A549 (cell line): ENCODE measurements around the gene PCNX2. TPM values are rescaled to one million over a fixed set of nuclear protein-coding genes. Genes with fewer than 3 reads are reported as not detected.
A peak's percentile ranks its signal among the peaks of the same experiment; 100 is the strongest.

Experiments
- ATAC-seq, 2 experiments: fragments of 200-7000 bp in 1 of 2; fragments of >200 bp in 1 of 2; cut with Nextera tagmentation in 1 of 2; cut with Tn5 transposase in 1 of 2; 3 replicates each; pipeline versions ENCODE4 v1.8.0 to v1.9.1; 2018 to 2020; ENCODE audit warnings: mild to moderate bottlenecking in 1 of 2, moderate library complexity in 1 of 2
- CTCF ChIA-PET: fragments of 300-600 bp; sonication (Branson Sonifier 250); formaldehyde crosslinking; extraction: SDS; loops from one replicate; lab custom pipeline; 2021; ENCODE audit warnings: antibody characterized with exemption, inconsistent platforms; lab: Yijun Ruan, JAX
- POLR2A ChIA-PET: fragments of 350-600 bp; formaldehyde crosslinking; extraction: SDS; loops from one replicate; lab custom pipeline; 2021; ENCODE audit warnings: antibody characterized with exemption, inconsistent platforms; lab: Yijun Ruan, JAX
- DNase-seq, 2 experiments: peaks; one replicate each; pipeline versions ENCODE4 v3.0.0 to v3.0.0-alpha.2; 2011 to 2016; ENCODE audit warnings: low read depth in 1 of 2, low spot score in 1 of 2
- FAIRE-seq: peaks from 2 replicates; lab custom pipeline; 2011; peaks lifted over from hg19 to GRCh38; lab: Jason Lieb, UNC
- H3K27ac ChIP-seq, 2 experiments: fragments of >200 bp; sonication (Bioruptor Twin); formaldehyde crosslinking; 3 replicates each; pipeline ENCODE4 v1.5.1; 2016 to 2017
- H3K4me1 ChIP-seq: fragments of >200 bp; sonication (Bioruptor Twin); formaldehyde crosslinking; 3 replicates; pipeline ENCODE4 v1.6.1; 2016
- H3K4me2 ChIP-seq: fragments of >200 bp; sonication (Bioruptor Twin); formaldehyde crosslinking; 3 replicates; pipeline ENCODE4 v1.6.1; 2016
- H3K4me3 ChIP-seq: fragments of >200 bp; sonication (Bioruptor Twin); formaldehyde crosslinking; 3 replicates; pipeline ENCODE4 v1.5.1; 2016
- H3K9me3 ChIP-seq: fragments of >200 bp; sonication (Bioruptor Twin); formaldehyde crosslinking; 3 replicates; pipeline ENCODE4 v1.6.1; 2016
- CHD4 ChIP-seq: fragments of 200-600 bp; sonication (generic); IDR thresholded peaks from 2 replicates; pipeline ENCODE4 v1.6.1; 2016; ENCODE audit warnings: antibody characterized with exemption, mild to moderate bottlenecking, borderline replicate concordance
- CTCF ChIP-seq: fragments of >200 bp; sonication (Bioruptor Twin); formaldehyde crosslinking; IDR thresholded peaks from 3 replicates; pipeline ENCODE4 v1.5.1; 2016
- ESRRA ChIP-seq: fragments of 150-350 bp; IDR thresholded peaks from 2 replicates; pipeline ENCODE4 v1.6.1; 2014; ENCODE audit warnings: mild to moderate bottlenecking, low read length, borderline replicate concordance
- GATA3 ChIP-seq: IDR thresholded peaks from 2 replicates; pipeline ENCODE4 v1.6.1; 2012; ENCODE audit warnings: borderline replicate concordance
- HOXA7 ChIP-seq: fragments of 250-450 bp; sonication (Bioruptor Pico); IDR thresholded peaks from 2 replicates; pipeline ENCODE4 v1.5.0; 2020; ENCODE audit warnings: mild to moderate bottlenecking, moderate library complexity
- HOXB13 ChIP-seq: fragments of 250-450 bp; sonication (Bioruptor Pico); IDR thresholded peaks from 2 replicates; pipeline ENCODE4 v1.5.0; 2020; ENCODE audit warnings: low read depth, mild to moderate bottlenecking, moderate library complexity
- JUNB ChIP-seq: fragments of >200 bp; sonication (Bioruptor Twin); formaldehyde crosslinking; IDR thresholded peaks from 2 replicates; pipeline ENCODE4 v1.6.1; 2016
- MAFK ChIP-seq: fragments of 450-650 bp; IDR thresholded peaks from 2 replicates; pipeline ENCODE4 v1.6.1; 2014; ENCODE audit not compliant: partially characterized antibody
- MAZ ChIP-seq: fragments of 150-350 bp; IDR thresholded peaks from 2 replicates; pipeline ENCODE4 v1.6.1; 2014; ENCODE audit warnings: antibody characterized with exemption, low read depth, low read length, borderline replicate concordance
- NFE2L2 ChIP-seq: fragments of 150-350 bp; conservative IDR thresholded peaks from 2 replicates; pipeline ENCODE4 v1.6.1; 2014; ENCODE audit warnings: low read length
- NPAS2 ChIP-seq: fragments of 250-450 bp; sonication (Bioruptor Pico); IDR thresholded peaks from 2 replicates; pipeline ENCODE4 v1.8.0; 2022; ENCODE audit warnings: mild to moderate bottlenecking, moderate library complexity, borderline replicate concordance
- PHF8 ChIP-seq: fragments of 200-600 bp; sonication (generic); IDR thresholded peaks from 2 replicates; pipeline ENCODE4 v1.6.1; 2016; ENCODE audit warnings: low read depth, mild to moderate bottlenecking, antibody characterized with exemption, moderate library complexity, borderline replicate concordance
- POLR2AphosphoS2 ChIP-seq: conservative IDR thresholded peaks from 2 replicates; pipeline ENCODE4 v1.6.1; 2012; ENCODE audit warnings: low read length, improper control_type of control experiment, inconsistent platforms
- RCOR1 ChIP-seq: fragments of 150-350 bp; IDR thresholded peaks from 2 replicates; pipeline ENCODE4 v1.6.1; 2014; ENCODE audit warnings: antibody characterized with exemption, low read length, low read depth
- REST ChIP-seq: fragments of 200-600 bp; sonication (generic); IDR thresholded peaks from 2 replicates; pipeline ENCODE4 v1.6.1; 2016; ENCODE audit warnings: antibody characterized with exemption, mild to moderate bottlenecking, moderate library complexity
- TFCP2L1 ChIP-seq: fragments of 250-450 bp; sonication (Bioruptor Pico); IDR thresholded peaks from 2 replicates; pipeline ENCODE4 v1.5.0; 2021; ENCODE audit warnings: mild to moderate bottlenecking
- ZFP36 ChIP-seq: fragments of 450-650 bp; IDR thresholded peaks from 2 replicates; pipeline ENCODE4 v1.6.1; 2014; ENCODE audit warnings: borderline replicate concordance; ENCODE audit not compliant: partially characterized antibody
- WGBS: methylation state at CpG from one replicate; pipeline ENCODE4 v1.1.6; 2017; ENCODE audit errors: missing lambda C conversion rate; 5-methylcytosine and 5-hydroxymethylcytosine counted together
- polyA plus RNA-seq, 4 experiments: library from polyadenylated mRNA; depleted of rRNA in 3 of 4; stranded (reverse); fragments of >200 nt; fragmentation: RNase III in 1 of 4; extraction: RNeasy Plus Mini Kit Qiagen cat#74134 plus additional on column Dnase treatment in 1 of 4; gene quantifications; 2 replicates in 3 of 4; 3 replicates in 1 of 4; pipeline ENCODE4 v1.2.3, GENCODE V29; 2011 to 2017
- TF ChIP-seq, protein P1 (sequence below): IDR thresholded peaks from 2 replicates; pipeline ENCODE4 v1.6.1; 2012; ENCODE audit warnings: low read depth, borderline replicate concordance
- TF ChIP-seq, protein P2 (sequence below): fragments of 150-350 bp; IDR thresholded peaks from 2 replicates; pipeline ENCODE4 v1.6.1; 2014; ENCODE audit warnings: low read depth, mild to moderate bottlenecking, low read length

Gene PCNX2
- polyA plus RNA-seq, 2 of the 4 experiments (the other 2 are of a cell fraction): 8.8 to 27.2 TPM

- no peak for ATAC-seq
- Histone ChIP-seq H3K9me3 (no peaks in the 10 kb centered on the region), H3K4me1 (no peaks in the 10 kb centered on the region; the same call in 2 of the 3 replicates), H3K27ac (no peak overlapping the region), H3K4me3 (no peak overlapping the region), H3K4me2 (no peak overlapping the region)
- POLR2A ChIA-PET: no interaction called here
- 96% methylated on average over 3 of the region's 3 CpGs for WGBS
- no peak for DNase-seq
- no peak for FAIRE-seq
- CTCF ChIA-PET: interaction anchor here (0.6 to 1.0 kb wide), 2 partner anchors 88 to 1498 kb away, joined by 3 read pairs; no protein-coding TSS in a partner anchor
- TF ChIP-seq TFCP2L1 (no peak), NFE2L2 (no peak)
- TF ChIP-seq, protein P1, sequence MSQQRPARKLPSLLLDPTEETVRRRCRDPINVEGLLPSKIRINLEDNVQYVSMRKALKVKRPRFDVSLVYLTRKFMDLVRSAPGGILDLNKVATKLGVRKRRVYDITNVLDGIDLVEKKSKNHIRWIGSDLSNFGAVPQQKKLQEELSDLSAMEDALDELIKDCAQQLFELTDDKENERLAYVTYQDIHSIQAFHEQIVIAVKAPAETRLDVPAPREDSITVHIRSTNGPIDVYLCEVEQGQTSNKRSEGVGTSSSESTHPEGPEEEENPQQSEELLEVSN: no peak
- TF ChIP-seq, protein P2, sequence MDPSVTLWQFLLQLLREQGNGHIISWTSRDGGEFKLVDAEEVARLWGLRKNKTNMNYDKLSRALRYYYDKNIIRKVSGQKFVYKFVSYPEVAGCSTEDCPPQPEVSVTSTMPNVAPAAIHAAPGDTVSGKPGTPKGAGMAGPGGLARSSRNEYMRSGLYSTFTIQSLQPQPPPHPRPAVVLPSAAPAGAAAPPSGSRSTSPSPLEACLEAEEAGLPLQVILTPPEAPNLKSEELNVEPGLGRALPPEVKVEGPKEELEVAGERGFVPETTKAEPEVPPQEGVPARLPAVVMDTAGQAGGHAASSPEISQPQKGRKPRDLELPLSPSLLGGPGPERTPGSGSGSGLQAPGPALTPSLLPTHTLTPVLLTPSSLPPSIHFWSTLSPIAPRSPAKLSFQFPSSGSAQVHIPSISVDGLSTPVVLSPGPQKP: no peak
- TF ChIP-seq, all 56 proteins: peak for 0
Observed at GRCh38 chr1:233268389-233269022, 27.0 kb downstream of the PCNX2 start.

- Histone ChIP-seq H3K9me3 (no peaks in the 10 kb centered on the region), H3K4me2 (peak overlapping the region; percentile 67), H3K4me1 (peaks cover 29% of the 10 kb centered on the region), H3K27ac (peak overlapping the region; percentile 55 to 77; a peak in 5 of 6 replicates), H3K4me3 (no peak overlapping the region)
- ATAC-seq (peak; percentile 62 to 76), DNase-seq (no peak), FAIRE-seq (no peak)
- WGBS: 76% methylated on average over 5 of the region's 5 CpGs
- POLR2A ChIA-PET: no interaction called here
- TF ChIP-seq CTCF (no peak), CHD4 (no peak), REST (no peak), ZFP36 (no peak), GATA3 (no peak), JUNB (no peak), RCOR1 (no peak), POLR2AphosphoS2 (no peak), MAFK (no peak), HOXB13 (CRISPR knock-in tag) (no peak), ESRRA (no peak), NPAS2 (CRISPR knock-in tag) (no peak), PHF8 (no peak), MAZ (no peak), HOXA7 (CRISPR knock-in tag) (no peak)
- TF ChIP-seq, protein P2: no peak
- CTCF ChIA-PET: interaction anchor here (0.6 kb wide), 1 partner anchor 641 kb away, joined by 3 read pairs; no protein-coding TSS in a partner anchor
Observed at GRCh38 chr1:233261695-233262094, 33.8 kb downstream of the PCNX2 start.
